ENCODE measurements around the gene CCDC138. TPM values are rescaled to one million over a fixed set of nuclear protein-coding genes. Genes with fewer than 3 reads are reported as not detected.

The CCDC138 gene
- total RNA-seq, 2 experiments from 2014 or later, result 21.5 to 28.1 TPM

DNA sequence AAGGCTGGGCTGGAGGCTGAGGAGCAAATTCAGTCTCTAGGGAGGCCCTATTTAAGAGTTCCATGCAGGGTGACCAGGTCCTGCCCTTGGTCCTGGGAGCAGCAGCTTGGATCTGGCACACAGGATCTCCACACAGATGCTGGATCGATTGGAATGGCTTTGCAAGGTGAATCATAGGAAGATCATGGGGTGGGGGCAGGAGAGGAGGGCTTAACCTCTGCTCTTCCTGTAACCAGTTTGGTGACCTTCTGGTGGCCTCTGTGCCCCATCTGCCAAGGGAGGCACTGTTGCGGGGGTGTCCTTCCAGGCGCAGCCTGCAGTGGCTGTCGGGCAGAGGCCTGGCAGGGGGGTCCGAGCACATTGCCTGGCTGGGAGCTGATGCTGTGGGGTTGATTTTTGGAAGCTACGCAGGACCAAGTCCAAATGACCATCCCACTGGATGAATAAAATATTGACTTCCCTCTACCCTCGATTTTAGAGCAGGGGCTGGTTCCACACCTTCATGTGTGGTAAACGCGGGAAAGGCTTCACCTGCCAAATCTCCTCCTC, 122.8 kb downstream of the CCDC138 start:
- TF ChIP-seq EZH2phosphoT487 (IDR thresholded peaks at IDR 0.05; ENCODE audit: borderline replicate concordance, low read depth, low read length), result no peak
- TF ChIP-seq, protein P1, sequence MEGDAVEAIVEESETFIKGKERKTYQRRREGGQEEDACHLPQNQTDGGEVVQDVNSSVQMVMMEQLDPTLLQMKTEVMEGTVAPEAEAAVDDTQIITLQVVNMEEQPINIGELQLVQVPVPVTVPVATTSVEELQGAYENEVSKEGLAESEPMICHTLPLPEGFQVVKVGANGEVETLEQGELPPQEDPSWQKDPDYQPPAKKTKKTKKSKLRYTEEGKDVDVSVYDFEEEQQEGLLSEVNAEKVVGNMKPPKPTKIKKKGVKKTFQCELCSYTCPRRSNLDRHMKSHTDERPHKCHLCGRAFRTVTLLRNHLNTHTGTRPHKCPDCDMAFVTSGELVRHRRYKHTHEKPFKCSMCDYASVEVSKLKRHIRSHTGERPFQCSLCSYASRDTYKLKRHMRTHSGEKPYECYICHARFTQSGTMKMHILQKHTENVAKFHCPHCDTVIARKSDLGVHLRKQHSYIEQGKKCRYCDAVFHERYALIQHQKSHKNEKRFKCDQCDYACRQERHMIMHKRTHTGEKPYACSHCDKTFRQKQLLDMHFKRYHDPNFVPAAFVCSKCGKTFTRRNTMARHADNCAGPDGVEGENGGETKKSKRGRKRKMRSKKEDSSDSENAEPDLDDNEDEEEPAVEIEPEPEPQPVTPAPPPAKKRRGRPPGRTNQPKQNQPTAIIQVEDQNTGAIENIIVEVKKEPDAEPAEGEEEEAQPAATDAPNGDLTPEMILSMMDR (conservative IDR thresholded peaks at IDR 0.05; ENCODE audit: low read length), result no peak
- Histone ChIP-seq H3K36me3 (ENCODE audit: insufficient read depth, low read length) (no peaks in the 10 kb centered on the region), H3K4me2 (ENCODE audit: low read length) (no peak overlapping the region), H2AFZ (ENCODE audit: low read length) (no peak overlapping the region), H4K20me1 (ENCODE audit: insufficient read depth, low read length) (no peaks in the 10 kb centered on the region), H3K79me2 (ENCODE audit: insufficient read depth, low read depth, low read length) (no peaks in the 10 kb centered on the region), H3K4me1 (ENCODE audit: insufficient read depth, low read length, poor library complexity, severe bottlenecking) (no peaks in the 10 kb centered on the region), H3K4me3 (ENCODE audit: low read depth, low read length, poor library complexity, severe bottlenecking) (no peak overlapping the region), H3K9me3 (ENCODE audit: low read length) (no peaks in the 10 kb centered on the region), H3K9me2 (ENCODE audit: insufficient read depth, low read length) (no peaks in the 10 kb centered on the region), H3K27ac (ENCODE audit: low read depth, low read length, poor library complexity, severe bottlenecking) (no peak overlapping the region)
- BruUV-seq (replicated peaks), result no TSS peak
- POLR2A ChIA-PET, result no interaction called here
- CTCF ChIA-PET (ENCODE audit: unreplicated experiment), result no interaction called here
- no peak for DNase-seq (ENCODE audit: low spot score)
- intact Hi-C loops (cut with micrococcal nuclease; ENCODE audit: unreplicated experiment), result no loop called here

DNA sequence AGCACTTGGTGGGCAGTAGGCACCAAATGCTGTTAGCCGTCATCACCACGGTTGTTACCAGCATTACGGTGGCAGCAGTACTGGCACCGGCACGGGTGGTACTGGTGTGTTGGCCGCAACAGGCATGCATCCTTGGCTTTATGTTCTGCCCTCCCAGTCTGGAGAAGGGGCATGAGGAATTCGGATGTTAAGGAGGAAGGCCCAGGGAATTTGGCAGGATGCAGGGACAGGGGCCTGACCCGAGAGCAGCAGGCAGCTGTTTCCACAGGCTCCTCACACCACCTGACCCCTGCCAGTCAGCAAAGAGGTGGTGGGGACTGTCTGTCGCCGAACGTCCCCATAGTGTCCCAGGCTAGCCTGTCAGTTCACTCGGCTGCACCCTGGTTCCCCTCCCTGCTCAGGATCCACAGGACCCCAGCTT, 123.5 kb downstream of the CCDC138 start:
- H3K4me3 ChIP-seq (ENCODE audit: low read depth, low read length, poor library complexity, severe bottlenecking), result no peak overlapping the region
- H3K36me3 ChIP-seq (ENCODE audit: insufficient read depth, low read length), result no peaks in the 10 kb centered on the region
- no peaks in the 10 kb centered on the region for H3K79me2 ChIP-seq (ENCODE audit: insufficient read depth, low read depth, low read length)
- ChIA-PET POLR2A (no interaction called here), CTCF (ENCODE audit: unreplicated experiment) (no interaction called here)
- H3K4me1 ChIP-seq (ENCODE audit: insufficient read depth, low read length, poor library complexity, severe bottlenecking), result no peaks in the 10 kb centered on the region
- H3K4me2 ChIP-seq (ENCODE audit: low read length), result no peak overlapping the region
- no peaks in the 10 kb centered on the region for H4K20me1 ChIP-seq (ENCODE audit: insufficient read depth, low read length)
- H3K27ac ChIP-seq (ENCODE audit: low read depth, low read length, poor library complexity, severe bottlenecking), result no peak overlapping the region
- BruUV-seq (replicated peaks), result no TSS peak
- no peak for DNase-seq (ENCODE audit: low spot score)
- no peaks in the 10 kb centered on the region for H3K9me3 ChIP-seq (ENCODE audit: low read length)
- intact Hi-C loops (cut with micrococcal nuclease; ENCODE audit: unreplicated experiment), result no loop called here
- no peak overlapping the region for H2AFZ ChIP-seq (ENCODE audit: low read length)
- H3K9me2 ChIP-seq (ENCODE audit: insufficient read depth, low read length), result no peaks in the 10 kb centered on the region
- TF ChIP-seq, protein P1 (conservative IDR thresholded peaks at IDR 0.05; ENCODE audit: low read length), result no peak
- TF ChIP-seq EZH2phosphoT487 (IDR thresholded peaks at IDR 0.05; ENCODE audit: borderline replicate concordance, low read depth, low read length), result no peak

DNA sequence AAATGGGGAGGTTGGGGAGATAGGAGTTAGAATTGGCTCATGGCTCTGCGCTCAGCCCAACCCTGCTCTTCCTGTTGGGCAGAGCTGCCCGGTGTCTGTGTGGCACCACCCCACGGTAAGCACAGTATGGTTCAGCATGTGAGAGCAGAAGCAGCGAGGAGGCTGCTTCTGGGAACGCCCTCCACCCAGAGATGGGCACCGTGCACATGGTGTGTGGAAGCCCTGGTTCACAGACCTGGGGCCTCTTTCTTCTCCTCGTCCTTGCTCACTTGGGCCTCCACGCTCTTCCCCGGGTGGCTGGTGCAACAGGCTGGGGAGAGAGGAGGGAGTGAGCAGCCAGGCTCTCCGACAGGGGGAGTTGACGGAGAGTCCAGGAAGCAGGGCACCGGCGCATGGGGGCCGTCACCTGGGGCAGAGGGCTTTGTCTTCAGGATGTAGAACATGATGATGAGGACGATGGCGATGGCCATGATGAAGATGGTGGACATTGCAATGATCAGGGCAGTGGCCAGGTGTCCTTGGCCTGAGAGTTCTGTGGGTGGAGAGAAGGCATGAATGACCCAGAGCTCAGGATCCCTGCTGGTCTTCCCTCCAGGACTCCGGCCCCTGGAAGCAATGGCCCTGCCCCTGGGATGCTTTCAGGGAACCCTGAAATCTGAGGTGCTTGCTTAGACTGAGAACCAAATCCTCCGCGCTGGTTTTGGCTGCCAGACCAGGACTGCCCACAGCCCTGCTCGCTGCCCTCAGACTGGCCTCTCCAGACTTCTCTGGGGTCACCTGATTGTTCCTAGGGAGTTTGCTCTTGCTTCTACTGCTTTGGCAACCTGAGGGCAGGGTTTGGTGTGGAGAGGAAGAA, 124.2 kb downstream of the CCDC138 start:
- no TSS peak for BruUV-seq (replicated peaks)
- H3K4me1 ChIP-seq (ENCODE audit: insufficient read depth, low read length, poor library complexity, severe bottlenecking), result no peaks in the 10 kb centered on the region
- H3K9me2 ChIP-seq (ENCODE audit: insufficient read depth, low read length), result no peaks in the 10 kb centered on the region
- no peaks in the 10 kb centered on the region for H3K36me3 ChIP-seq (ENCODE audit: insufficient read depth, low read length)
- intact Hi-C loops (cut with micrococcal nuclease; ENCODE audit: unreplicated experiment), result no loop called here
- H2AFZ ChIP-seq (ENCODE audit: low read length), result no peak overlapping the region
- ChIA-PET CTCF (ENCODE audit: unreplicated experiment) (no interaction called here), POLR2A (no interaction called here)
- DNase-seq (ENCODE audit: low spot score), result no peak
- TF ChIP-seq, protein P1 (conservative IDR thresholded peaks at IDR 0.05; ENCODE audit: low read length), result no peak
- TF ChIP-seq EZH2phosphoT487 (IDR thresholded peaks at IDR 0.05; ENCODE audit: borderline replicate concordance, low read depth, low read length), result no peak
- H3K27ac ChIP-seq (ENCODE audit: low read depth, low read length, poor library complexity, severe bottlenecking), result no peak overlapping the region
- H3K4me3 ChIP-seq (ENCODE audit: low read depth, low read length, poor library complexity, severe bottlenecking), result no peak overlapping the region
- H3K9me3 ChIP-seq (ENCODE audit: low read length), result no peaks in the 10 kb centered on the region
- H3K79me2 ChIP-seq (ENCODE audit: insufficient read depth, low read depth, low read length), result no peaks in the 10 kb centered on the region
- no peaks in the 10 kb centered on the region for H4K20me1 ChIP-seq (ENCODE audit: insufficient read depth, low read length)
- H3K4me2 ChIP-seq (ENCODE audit: low read length), result no peak overlapping the region
